Epidermal melanocyte (primary cell): ENCODE results near the gene DHRS12.

ENCODE experiments used
- DNase-seq: peaks from one replicate; pipeline ENCODE4 v3.0.0; 2011; ENCODE audit warnings: low spot score; ENCODE audit not compliant: insufficient read length

The DHRS12 gene

GRCh38 chr13:51763486-51763885 is 40.5 kb downstream of the DHRS12 start:
- DNase-seq: no peak

- DNase-seq: no peak
Measured at GRCh38 chr13:51761643-51762350, 42.2 kb downstream of the DHRS12 start.

GRCh38 chr13:51760592-51760991 is 43.4 kb downstream of the DHRS12 start:
- no peak for DNase-seq

- no peak for DNase-seq
Measured at GRCh38 chr13:51759240-51759639, 44.7 kb downstream of the DHRS12 start.

GRCh38 chr13:51758691-51759090 is 45.3 kb downstream of the DHRS12 start:
- DNase-seq: no peak

- DNase-seq: no peak
Measured at GRCh38 chr13:51756651-51757050, 47.3 kb downstream of the DHRS12 start.

- DNase-seq: no peak
Measured at GRCh38 chr13:51747438-51748434, 56.2 kb downstream of the DHRS12 start.

GRCh38 chr13:51746802-51747201 is 57.2 kb downstream of the DHRS12 start:
- DNase-seq: no peak

- no peak for DNase-seq
Measured at GRCh38 chr13:51745243-51745642, 58.7 kb downstream of the DHRS12 start.

- DNase-seq: no peak
Measured at GRCh38 chr13:51742611-51743010, 61.4 kb downstream of the DHRS12 start.

- no peak for DNase-seq
Measured at GRCh38 chr13:51742031-51742430, 61.9 kb downstream of the DHRS12 start.

- DNase-seq: no peak
Measured at GRCh38 chr13:51740698-51741097, 63.3 kb downstream of the DHRS12 start.

GRCh38 chr13:51739027-51739764 is 64.8 kb downstream of the DHRS12 start:
- no peak for DNase-seq

GRCh38 chr13:51738226-51738905 is 65.6 kb downstream of the DHRS12 start:
- DNase-seq: no peak

- DNase-seq: no peak
Measured at GRCh38 chr13:51737609-51738008, 66.4 kb downstream of the DHRS12 start.

- DNase-seq: no peak
Measured at GRCh38 chr13:51734786-51735185, 69.2 kb downstream of the DHRS12 start.

- DNase-seq: no peak
Measured at GRCh38 chr13:51733374-51734298, 70.3 kb downstream of the DHRS12 start.

GRCh38 chr13:51731759-51732158 is 72.2 kb downstream of the DHRS12 start:
- DNase-seq: peak; percentile 35

GRCh38 chr13:51730927-51731326 is 73.0 kb downstream of the DHRS12 start:
- no peak for DNase-seq
